AG09309 (cell line): ENCODE results near the gene TNNC1.

ENCODE experiments used
- DNase-seq: peaks from one replicate; pipeline ENCODE4 v3.0.0-alpha.2; 2010; ENCODE audit warnings: low read depth
- H3K4me3 ChIP-seq: 2 replicates; pipeline ENCODE4 v1.5.1; 2011; ENCODE audit warnings: mild to moderate bottlenecking, low read depth, low read length, moderate library complexity; ENCODE audit not compliant: control insufficient read depth
- TF ChIP-seq, protein P1 (sequence below): IDR thresholded peaks from 2 replicates; pipeline ENCODE4 v1.5.1; 2011; ENCODE audit warnings: mild to moderate bottlenecking, low read depth, low read length, inconsistent platforms; ENCODE audit not compliant: insufficient read depth, control insufficient read depth; ENCODE audit errors: missing control alignments

TNNC1 gene

DNA sequence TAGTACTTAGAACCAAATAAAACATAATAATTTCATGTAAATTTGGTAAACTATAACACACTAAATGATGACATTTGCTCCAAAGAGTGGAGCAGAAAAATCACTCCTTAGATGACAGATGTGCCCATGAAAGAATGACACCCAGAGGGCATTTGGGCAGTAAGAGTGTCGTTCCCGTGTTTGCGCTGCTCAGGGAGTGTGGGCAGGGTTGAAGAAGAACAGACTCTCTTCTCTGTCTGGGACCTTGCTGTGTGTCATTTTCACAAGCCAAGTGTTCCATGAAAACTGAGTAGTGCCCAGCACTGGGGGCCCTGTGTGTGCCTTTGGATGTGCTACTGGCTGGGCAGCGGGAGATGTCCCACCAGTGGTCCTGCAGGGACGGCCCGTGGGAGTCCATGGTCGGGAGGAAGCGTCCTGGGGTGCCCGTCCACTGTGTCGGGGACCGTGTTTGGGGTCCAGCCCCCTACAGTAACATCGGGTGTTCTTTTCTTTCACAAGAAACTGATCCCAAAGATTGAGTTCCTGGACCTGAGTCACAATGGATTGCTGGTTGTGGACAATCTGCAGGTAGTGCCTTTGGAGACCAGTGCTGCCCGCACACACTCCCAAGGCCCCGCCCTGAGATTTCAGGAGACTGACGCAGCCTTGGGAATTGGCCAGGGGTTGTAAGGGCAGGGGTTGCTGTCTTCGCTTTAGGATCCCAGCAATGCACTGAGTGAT, 23.4 kb upstream of the TNNC1 start:
- TF ChIP-seq, protein P1, sequence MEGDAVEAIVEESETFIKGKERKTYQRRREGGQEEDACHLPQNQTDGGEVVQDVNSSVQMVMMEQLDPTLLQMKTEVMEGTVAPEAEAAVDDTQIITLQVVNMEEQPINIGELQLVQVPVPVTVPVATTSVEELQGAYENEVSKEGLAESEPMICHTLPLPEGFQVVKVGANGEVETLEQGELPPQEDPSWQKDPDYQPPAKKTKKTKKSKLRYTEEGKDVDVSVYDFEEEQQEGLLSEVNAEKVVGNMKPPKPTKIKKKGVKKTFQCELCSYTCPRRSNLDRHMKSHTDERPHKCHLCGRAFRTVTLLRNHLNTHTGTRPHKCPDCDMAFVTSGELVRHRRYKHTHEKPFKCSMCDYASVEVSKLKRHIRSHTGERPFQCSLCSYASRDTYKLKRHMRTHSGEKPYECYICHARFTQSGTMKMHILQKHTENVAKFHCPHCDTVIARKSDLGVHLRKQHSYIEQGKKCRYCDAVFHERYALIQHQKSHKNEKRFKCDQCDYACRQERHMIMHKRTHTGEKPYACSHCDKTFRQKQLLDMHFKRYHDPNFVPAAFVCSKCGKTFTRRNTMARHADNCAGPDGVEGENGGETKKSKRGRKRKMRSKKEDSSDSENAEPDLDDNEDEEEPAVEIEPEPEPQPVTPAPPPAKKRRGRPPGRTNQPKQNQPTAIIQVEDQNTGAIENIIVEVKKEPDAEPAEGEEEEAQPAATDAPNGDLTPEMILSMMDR, result no peak
- no peak overlapping the region for H3K4me3 ChIP-seq
- no peak for DNase-seq

DNA sequence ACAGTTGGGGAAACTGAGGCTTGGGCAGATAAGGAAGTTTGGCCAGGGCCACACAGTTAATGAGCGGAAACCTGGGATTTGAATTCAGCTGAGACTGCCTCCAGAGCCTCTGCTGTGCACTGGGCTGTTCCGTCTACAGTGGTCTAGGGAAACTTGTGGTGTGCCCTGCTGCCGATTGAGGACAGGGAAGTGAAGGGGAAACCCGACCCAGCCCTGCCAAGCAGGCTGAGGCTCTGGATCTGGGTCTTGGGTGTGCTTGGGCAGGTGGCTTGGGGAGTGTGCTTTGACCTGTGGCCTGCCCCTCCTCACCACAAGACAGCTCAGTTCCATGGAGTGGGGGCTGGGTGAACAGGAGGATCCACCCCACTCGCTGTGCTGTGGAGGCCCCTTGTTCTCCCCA, 19.2 kb upstream of the TNNC1 start:
- no peak for DNase-seq

DNA sequence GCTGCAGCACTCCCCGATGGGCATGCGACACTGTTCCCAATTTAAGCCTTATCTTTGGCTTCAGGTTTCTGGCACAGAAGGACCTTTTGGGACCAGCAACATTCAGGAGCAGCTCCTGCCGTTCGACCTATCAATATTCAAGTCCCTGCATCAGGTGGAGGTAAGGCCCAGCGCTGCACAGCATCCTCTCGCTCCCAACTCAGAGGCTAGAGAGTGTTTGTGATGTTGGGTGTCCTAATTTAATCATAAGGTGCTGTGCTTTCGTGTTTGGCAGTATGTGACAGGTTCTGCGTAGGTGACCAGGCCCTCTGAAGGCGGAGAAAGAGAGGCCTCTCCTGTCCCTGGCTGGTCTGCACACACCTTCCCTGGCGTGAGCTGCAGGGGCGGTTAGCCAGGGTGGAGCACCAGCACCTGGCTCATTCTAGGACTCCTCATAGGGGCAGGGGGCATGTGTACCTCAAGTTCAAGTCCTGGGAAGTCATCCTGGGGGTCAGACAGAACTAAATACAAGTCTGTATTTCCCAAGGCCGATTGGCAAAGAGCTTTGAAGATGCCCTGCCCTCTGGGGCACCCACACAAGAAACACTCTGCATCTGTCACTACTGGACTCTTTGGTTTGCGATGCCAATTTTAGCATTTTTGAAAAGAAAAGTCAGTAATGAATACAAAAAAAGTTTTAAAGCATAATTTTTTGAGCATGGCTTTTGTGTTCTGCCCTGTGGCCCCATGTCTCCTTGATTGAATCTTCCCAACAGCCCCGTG, 18.6 kb upstream of the TNNC1 start:
- TF ChIP-seq, protein P1, result no peak
- H3K4me3 ChIP-seq, result no peak overlapping the region
- no peak for DNase-seq

More for the DNA sequence above, 19.2 kb upstream of the TNNC1 start:
- no peak overlapping the region for H3K4me3 ChIP-seq
- TF ChIP-seq, protein P1, result no peak

DNA sequence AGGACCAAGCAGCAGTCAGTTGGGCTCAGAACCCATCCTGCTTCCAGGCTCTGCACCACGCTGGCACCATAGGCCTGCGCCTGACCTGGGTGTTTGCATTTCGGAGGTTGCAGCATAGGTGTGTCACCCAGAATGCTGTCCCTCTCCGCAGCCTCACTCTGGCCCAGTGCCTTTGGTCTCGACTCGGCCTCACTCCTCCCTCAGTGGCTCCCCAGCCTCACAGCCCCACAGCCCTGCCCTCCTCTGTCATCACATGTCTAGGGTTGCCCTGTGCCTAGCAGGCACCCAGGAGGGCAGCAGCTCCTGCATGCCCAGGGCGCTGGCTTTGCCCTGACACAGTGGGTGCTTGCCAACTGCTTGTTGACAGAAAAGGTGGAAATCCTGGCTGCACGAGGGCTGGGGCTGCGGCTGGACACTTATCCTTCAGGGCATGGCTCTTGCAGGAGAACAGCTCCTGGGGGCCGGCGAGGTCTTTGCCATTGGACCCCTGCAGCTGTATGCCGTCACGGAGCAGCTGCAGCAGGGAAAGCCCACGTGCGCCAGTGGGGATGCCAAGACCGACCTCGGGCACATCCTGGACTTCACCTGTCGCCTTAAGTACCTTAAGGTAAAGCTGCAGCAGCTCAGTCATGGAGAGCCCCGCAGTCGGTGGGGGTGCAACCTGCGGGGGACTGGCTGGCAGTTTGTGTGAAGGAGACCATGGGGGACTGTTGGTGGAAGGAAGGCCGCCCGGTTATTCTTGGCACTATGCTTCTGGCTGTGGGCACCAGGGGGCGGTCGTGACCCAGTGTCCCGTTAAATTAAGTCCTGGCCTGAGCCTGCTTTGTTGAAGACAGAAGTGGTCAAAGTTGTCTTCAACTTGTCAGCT, 17.8 kb upstream of the TNNC1 start:
- no peak overlapping the region for H3K4me3 ChIP-seq
- no peak for DNase-seq
- TF ChIP-seq, protein P1, result peak; percentile 65

DNA sequence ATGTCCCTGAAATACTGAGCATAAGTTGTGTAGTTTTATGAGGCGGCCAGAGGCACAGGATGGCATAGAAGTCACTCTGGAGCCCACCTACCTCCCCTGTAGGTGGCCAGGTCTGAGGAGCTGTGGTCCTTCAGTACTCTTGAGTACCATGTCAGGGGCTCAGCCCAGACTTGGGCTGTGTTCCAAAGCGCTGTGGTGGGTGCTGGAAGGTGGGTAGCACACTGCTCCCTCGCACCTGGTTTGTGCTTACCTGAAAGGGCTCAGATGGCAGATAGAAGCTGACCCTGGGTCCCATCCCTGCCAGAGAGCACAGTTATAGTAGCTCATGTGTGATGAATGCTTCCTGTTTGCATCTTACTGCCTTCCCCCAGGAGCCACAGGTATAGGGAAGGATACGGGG, 17.1 kb upstream of the TNNC1 start:
- DNase-seq, result no peak
- TF ChIP-seq, protein P1, result no peak
- no peak overlapping the region for H3K4me3 ChIP-seq

DNA sequence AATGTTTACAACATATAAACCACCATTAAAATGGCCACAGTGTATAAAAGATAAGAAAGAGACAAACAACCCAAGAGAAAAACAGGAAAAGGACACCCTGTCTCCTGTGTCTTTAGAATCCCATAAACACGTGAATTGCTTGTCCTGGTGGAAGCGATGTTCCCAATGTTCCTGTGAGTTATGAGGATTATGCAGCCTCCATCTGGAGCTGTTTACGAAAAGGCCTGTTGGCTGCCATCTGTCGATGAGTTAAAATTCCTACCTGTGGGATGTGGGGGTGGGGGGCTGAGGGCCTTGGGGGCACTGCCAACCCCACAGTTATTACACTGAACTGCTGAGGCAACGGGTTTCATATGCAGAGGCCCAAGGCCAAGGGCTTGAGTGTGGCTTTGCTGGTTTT, 15.2 kb upstream of the TNNC1 start:
- no peak overlapping the region for H3K4me3 ChIP-seq
- TF ChIP-seq, protein P1, result no peak
- no peak for DNase-seq
